EL (cell line): ENCODE measurements around the gene GOLGA8S.
"Not testable (repeated sequence)": the region's sequence is repeated elsewhere in the genome, so short reads cannot be mapped to it uniquely, and the experiment has no call there.

ENCODE experiments used
- DNase-seq: peaks from one replicate; pipeline ENCODE4 v3.0.0-alpha.2; 2016

The GOLGA8S gene

GRCh38 chr15:23398357-23398756 is 43.8 kb downstream of the GOLGA8S start:
- not testable (repeated sequence) for DNase-seq

- DNase-seq, result not testable (repeated sequence)
Observed at GRCh38 chr15:23399207-23399606, 44.7 kb downstream of the GOLGA8S start.

GRCh38 chr15:23401627-23402026 is 47.1 kb downstream of the GOLGA8S start:
- DNase-seq, result no peak

GRCh38 chr15:23402140-23402539 is 47.6 kb downstream of the GOLGA8S start:
- DNase-seq, result no peak

- DNase-seq, result no peak
Observed at GRCh38 chr15:23402544-23402943, 48.0 kb downstream of the GOLGA8S start.

GRCh38 chr15:23403550-23403949 is 49.0 kb downstream of the GOLGA8S start:
- no peak for DNase-seq

GRCh38 chr15:23411841-23412240 is 57.3 kb downstream of the GOLGA8S start:
- no peak for DNase-seq

- DNase-seq, result not testable (repeated sequence)
Observed at GRCh38 chr15:23412881-23413600, 58.5 kb downstream of the GOLGA8S start.
